Activated CD4-positive, CD25-positive, alpha-beta regulatory T cell treated with anti-CD3 and anti-CD28 coated beads, Interleukin-2, amount 50 U/mL, for 72 hours (primary cell): ENCODE results near the gene BYSL.

Experiments
- DNase-seq: peaks from one replicate; pipeline ENCODE4 v3.0.0; 2021

BYSL gene

GRCh38 chr6:41917528-41917927 is 3.8 kb upstream of the BYSL start:
- DNase-seq = no peak

GRCh38 chr6:41921712-41921998 is 356 bp downstream of the BYSL start:
- DNase-seq = no peak

- DNase-seq = no peak
These were observed 855 bp downstream of the BYSL start for GRCh38 chr6:41922154-41922553.

- no peak for DNase-seq
These were observed 6.0 kb downstream of the BYSL start for GRCh38 chr6:41927253-41927652.

- no peak for DNase-seq
These were observed 8.6 kb downstream of the BYSL start for GRCh38 chr6:41929924-41930323.

GRCh38 chr6:41931792-41932191 is 10.5 kb downstream of the BYSL start:
- no peak for DNase-seq

GRCh38 chr6:41932378-41932777 is 11.1 kb downstream of the BYSL start:
- no peak for DNase-seq

GRCh38 chr6:41934278-41935192 is 13.2 kb downstream of the BYSL start:
- DNase-seq = no peak

- no peak for DNase-seq
These were observed 13.9 kb downstream of the BYSL start for GRCh38 chr6:41935193-41935574.

- no peak for DNase-seq
These were observed 14.4 kb downstream of the BYSL start for GRCh38 chr6:41935685-41936072.

- peak; percentile 57 for DNase-seq
These were observed 15.0 kb downstream of the BYSL start for GRCh38 chr6:41936073-41936837.

GRCh38 chr6:41937472-41937860 is 16.2 kb downstream of the BYSL start:
- DNase-seq = no peak

GRCh38 chr6:41937861-41938574 is 16.7 kb downstream of the BYSL start:
- no peak for DNase-seq

- no peak for DNase-seq
These were observed 17.4 kb downstream of the BYSL start for GRCh38 chr6:41938590-41939175.

GRCh38 chr6:41939176-41939847 is 18.0 kb downstream of the BYSL start:
- no peak for DNase-seq

GRCh38 chr6:41939848-41940758 is 18.8 kb downstream of the BYSL start:
- peak; percentile 51 for DNase-seq

- peak; percentile 51 for DNase-seq
These were observed 19.5 kb downstream of the BYSL start for GRCh38 chr6:41940759-41941279.

- peak; percentile 92 for DNase-seq
These were observed 20.2 kb downstream of the BYSL start, which contains the start of gene CCND3 for GRCh38 chr6:41941280-41942066. TSS of gene CCND3 (minus strand) at chr6:41941808. CDS start at chr6:41941649, 159 bp downstream.

GRCh38 chr6:41942067-41942851 is 21.0 kb downstream of the BYSL start:
- DNase-seq = no peak
